ENCODE results near the gene SH3BP2.

SH3BP2 gene

DNA sequence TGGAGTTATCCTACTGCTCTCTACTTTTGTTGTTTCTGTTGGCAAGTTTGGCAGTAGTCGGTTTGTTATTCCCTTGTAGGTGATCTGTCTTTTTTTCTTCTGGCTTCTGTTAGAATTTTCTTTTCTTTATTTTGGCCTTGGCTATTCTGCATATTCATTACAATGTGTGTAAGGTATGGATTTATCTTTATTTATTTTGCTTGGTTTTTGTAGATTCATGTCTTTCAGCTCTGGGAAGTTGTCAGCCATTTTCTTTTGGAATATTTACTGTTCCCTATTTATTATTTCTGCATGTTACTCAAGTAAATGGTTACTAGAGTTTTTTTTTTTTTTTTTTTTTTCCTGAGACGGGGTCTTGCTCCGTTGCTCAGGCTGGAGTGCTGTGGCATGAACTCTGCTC lies 63.4 kb downstream of the SH3BP2 start:
- no peak for DNase-seq (ENCODE audit: low spot score)

DNA sequence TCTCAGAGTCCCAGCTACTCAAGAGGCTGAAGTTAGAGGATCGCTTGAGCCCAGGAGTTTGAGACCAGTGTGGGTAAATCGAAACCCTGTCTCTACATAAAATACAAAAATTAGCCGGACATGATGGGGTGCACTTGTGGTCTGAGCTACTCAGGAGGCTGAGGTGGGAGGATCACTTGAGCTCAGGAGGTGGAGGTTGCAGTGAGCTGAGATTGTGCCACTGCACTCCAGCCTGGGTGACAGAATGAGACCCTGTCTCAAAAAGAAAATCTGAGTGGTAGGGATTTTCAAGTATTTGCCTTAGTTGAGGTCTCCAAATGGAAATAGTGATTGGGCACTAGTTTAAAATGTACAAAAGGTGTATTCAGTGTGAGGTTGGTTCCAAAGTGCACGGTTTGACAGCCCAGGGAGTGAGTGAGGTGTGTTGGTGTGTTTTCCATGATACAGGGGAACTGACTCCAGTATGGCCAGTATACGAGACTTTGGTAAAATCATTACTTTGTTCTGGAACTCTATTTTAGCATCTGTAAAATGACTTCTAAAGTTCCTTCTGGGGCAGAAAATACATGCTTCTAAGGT lies 64.6 kb downstream of the SH3BP2 start:
- DNase-seq (ENCODE audit: low spot score): no peak

DNA sequence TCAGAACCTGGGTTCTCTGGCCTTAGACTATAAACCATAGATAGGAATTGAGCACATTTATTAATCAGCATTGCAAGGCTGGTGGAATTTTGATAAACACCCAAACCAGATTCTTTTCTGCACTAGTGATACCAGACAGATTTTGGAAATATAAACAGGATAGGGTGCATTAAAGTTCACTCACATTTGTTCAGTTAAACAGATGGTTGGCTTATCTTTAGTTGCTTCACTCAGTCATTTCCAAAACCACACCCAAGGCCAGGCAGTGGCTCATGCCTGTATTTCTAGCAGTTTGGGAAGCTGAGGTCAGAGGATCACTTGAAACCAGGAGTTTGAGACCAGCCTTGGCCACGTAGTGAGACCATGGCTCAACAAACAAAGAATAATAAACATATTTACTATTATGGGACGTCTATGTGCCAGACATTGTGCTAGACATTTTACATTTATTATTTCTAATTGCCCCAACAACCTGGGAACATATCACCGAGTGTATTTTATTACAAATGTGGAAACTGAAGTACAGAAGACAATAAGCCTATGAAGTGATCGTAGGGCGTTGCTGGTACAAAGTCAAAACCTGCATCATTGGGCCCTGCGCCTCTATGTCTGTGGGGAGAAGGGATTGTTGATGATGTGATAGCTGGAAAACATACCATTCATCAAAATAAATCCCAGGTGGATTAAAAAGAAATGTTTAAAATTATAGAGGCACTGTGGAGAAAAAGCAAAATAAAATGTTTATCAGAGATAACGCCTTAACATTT lies 65.7 kb downstream of the SH3BP2 start:
- no peak for DNase-seq (ENCODE audit: low spot score)

DNA sequence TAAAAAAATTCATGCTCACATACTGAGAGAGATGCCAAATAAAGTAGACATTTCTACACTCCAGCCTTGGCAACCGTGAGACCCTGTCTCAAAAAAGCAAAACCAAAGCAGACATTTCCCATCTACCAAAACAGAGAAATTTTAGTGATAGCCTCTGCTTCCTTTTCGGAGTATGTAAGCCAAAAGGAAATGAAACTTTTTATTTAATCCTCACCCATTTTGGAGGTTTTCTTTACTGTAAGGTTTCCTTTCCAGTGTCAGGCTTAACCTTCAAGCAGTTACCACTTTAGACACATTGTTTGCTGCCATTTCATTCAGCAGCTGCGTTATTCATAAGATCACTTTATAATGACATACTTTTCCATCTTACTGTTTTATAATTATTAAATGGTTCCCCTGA lies 66.6 kb downstream of the SH3BP2 start:
- DNase-seq (ENCODE audit: low spot score): no peak

DNA sequence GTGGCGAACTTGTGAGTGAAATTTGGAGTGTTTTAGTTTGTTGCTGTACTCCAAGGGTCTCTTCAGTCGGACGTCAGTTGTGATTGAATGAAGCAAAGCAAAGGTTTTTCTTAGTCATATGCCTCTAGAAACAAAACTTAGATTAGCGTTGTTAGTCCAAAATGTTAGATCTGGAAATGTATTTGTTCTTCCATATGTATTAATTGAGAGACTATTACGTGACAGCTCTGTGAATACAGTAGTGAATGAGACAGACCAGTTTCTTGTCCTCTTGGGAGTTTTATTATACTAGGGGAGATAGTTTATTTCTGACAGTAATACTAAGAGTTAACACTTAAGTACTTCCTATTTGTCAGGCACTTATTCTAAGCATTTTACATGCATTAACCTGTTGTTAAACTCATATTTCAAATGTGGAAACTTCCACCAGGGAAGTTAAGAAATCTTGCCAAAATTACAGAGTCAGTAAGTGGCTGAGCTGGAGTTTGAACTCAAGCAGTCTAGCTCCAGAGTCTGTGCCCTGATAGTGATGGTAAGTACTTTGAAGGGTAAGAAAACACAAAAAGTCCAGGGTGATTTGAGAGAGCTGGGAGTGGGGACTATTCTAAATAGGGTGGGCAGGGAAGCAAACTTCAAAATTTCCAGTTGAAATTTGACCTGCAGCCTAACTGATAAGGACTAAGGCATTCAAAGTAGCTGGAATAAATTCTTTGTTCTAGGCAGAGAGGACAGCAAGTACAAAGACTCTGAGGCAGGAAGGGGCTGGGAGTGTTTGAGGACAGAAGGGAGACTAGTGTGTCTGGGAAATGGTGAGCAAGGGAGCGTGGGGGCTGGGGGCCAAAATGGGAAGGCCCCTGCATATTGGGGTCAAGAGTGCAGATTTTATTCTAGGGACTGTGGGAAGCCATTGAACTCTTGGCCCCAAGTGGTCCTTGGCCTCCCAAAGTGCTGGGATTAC lies 67.8 kb downstream of the SH3BP2 start:
- no peak for DNase-seq (ENCODE audit: low spot score)

DNA sequence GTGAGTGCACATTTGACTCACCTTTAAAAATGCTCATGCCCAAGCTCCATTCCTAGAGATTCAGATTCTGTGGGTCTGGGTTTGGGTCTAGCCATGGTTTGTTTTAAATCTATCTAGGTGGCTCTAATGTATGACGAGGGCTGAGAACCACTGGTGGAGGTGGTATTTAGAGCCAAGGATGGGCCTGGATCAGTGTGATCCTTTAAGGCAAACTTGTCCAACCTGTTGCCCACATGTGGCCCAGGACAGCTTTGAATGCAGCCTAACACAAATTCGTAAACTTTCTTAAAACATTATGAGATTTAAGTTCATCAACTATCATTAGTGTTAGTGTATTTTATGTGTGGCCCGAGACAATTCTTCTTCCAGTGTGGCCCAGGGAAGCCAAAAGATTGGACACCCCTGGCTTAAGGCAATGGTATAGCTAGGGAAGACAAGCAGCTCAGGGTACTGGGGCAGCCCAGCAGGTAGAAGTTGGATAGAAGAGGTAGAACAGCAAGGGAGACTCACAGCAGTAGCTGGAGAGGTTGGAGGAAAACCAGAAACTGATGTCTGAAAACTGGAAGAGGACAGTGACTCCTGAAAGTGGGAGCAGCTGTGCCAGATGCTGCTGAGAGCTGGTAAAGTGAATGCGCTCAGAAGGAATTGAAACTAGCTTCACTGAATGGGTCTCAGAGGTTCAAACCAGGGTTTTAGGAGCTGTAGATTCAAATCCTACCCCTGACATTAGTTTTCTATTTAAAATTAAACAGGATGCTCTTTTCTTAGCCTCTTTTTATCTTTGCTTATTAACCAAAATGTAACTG lies 68.9 kb downstream of the SH3BP2 start:
- DNase-seq (ENCODE audit: low spot score): no peak

DNA sequence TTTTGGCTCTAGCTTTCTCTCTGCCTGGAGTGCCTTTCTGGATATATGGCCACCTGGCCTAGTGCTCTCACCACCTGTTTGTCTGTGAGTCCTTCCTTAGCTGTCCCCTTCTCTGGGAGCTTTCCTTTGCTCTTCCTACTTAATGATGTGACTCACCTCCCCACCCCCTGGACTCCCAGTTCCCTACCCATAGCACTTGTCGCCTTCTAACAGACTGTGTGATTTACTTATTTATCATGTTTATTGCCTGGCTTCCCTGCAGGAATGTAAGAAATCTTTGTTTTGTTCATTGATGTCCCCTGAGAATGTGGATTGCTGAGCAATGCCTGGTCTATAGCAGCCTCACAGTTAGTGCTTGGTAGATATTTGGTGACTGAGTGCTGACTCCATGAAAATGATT lies 69.6 kb downstream of the SH3BP2 start:
- DNase-seq (ENCODE audit: low spot score): no peak

DNA sequence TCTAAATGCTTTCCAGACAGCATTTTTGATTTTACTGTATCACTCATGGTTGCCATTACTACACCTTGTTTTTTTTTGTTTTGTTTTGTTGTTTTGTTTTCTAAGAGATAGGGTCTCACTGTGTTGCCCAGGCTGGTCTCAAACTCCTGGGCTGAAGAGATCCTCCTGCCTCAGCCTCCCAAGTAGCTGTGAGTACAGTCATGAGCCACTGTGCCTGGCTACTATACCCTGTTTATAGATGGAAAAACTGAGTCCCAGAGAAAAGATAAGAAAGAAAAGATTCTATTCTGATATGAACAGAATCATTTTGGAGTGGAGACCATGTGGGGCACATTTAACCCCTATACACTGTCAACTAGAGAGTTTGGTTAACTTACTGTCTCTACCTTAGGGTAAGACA lies 70.8 kb downstream of the SH3BP2 start:
- no peak for DNase-seq (ENCODE audit: low spot score)

DNA sequence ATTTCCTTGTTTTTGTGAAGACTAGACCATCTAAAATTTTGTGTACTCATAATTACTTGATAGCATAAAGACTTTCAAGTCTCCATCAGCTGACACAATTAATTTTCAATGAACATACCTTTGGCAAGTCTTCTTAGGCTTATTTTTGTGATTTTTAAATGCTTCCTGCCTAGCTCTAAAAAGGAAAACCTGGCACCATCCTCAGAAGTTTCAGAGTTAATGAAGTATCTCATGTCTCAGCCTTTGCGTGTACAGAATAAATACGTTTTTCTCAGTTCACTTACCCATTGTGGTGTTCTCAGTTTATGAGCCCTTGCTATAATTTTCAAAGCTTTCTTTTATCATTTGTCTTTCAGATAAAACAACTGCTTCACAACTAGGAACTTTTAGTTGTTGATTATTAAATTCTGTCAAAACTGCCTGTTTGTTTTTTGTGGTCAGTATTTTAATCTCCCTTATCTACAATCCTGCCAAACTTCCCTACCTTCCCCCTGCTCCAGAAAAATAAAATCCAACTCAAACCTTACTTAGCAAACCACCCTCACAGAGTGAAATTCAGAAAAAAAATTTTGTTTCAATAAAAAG lies 72.4 kb downstream of the SH3BP2 start:
- no peak for DNase-seq (ENCODE audit: low spot score)

DNA sequence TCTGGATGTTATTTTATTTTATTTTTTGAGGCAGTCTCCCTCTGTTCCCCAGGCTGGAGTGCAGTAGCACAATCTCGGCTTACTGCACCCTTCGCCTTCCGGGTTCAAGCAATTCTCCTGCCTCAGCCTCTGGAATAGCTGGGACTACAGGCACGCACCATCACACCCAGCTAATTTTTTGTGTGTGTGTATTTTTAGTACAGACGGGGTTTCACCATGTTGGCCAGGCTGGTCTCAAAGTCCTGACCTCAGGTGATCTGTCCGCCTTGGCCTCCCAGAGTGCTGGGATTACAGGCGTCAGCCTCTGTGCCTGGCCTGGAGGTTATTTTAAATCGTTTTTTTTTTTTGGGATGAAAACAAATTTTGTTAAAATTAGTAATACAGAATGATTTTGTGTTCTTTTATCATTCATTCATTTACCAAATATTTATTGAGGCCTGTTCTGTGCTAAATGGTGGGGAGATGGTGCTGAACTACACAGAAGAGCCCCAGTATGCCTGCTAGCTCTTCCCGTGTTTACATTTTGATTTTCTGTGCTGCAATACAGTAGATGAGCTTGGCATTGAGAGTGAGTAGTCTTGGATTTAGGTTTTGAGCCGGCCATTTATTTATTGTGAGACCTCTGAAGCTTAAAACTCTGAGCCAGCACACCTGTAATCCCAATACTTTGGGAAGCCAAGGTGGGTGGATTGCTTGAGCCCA lies 73.4 kb downstream of the SH3BP2 start:
- no peak for DNase-seq (ENCODE audit: low spot score)

DNA sequence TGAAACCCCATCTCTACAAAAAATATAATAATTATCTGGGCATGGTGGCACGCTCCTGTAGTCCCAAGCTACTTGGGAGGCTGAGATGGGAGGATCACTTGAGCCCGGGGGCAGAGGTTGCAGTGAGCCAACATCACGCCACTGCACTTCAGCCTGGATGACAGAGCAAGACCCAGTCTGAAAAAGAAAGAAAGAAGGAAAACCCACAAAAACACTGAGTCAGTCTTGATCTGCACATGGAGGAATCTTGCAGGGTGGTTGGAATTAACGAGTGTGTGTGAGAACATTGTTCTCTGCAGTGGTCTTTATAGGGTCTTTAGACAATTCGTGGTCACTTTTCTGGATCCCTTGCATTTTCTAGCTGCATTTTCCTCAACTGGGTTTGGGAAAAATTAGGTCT lies 74.0 kb downstream of the SH3BP2 start:
- DNase-seq (ENCODE audit: low spot score): no peak

DNA sequence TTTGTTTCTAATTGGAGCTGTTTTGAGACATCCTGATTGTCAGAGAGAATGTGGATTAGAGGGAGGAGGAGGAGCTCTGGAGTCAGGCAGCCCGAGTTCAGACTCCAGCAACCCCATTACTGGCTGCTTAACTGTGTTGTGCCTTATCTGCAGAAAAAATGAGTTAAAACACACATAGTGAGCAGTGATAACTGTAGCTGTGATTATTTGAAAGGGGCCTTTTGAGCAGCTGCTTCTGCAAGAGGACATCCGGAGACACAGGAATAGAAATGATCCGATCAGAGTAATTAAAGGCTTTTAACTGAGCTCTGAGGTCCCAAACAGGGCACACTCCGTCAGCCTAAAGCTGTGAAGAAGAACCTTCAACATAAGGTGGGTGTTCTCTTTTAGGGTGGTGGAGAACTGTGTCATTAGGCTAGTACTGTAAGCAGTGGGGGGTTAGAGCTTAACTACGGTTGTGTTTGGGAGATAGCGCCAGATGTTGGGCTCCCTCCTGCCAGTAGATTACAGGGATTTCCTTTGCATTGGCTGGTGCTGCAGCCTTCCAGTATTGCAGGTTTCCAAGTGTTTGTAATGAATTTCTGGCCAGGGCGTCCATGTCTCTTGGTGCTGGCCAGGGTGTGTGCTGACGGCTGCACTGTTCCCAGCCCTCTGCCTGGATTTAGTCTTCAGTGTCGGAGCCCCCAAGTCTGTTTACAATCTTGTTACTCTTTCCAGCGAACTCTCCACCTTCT lies 75.0 kb downstream of the SH3BP2 start:
- DNase-seq (ENCODE audit: low spot score): no peak

DNA sequence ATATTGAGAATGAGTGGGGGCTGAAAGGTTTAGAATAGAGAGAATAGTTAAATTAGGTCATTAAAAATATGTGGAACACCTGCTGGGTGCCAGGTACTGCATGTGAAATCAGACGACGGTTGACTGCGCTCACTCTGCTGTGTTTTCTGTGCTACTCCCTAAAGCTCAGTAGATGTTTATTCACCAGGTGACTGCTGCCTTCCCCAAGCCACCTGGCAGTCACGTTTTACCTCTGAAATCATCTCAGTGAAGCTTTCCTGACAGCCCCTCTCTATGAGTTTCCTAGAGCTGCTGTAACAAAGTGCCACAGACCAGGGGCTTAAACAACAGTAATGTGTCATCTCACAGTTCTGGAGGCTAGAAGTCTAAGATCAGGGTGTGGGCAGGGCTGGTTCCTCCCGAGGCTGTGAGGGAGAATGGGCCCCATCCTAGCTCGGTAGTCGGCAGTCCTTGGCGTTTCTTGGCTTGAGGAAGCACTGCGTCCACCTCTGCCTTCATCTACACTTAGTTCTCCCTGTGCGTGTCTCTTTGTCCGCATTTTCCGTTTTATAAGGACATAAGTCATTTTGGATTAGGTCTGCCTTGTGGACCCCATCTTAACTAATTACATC lies 76.1 kb downstream of the SH3BP2 start:
- no peak for DNase-seq (ENCODE audit: low spot score)

DNA sequence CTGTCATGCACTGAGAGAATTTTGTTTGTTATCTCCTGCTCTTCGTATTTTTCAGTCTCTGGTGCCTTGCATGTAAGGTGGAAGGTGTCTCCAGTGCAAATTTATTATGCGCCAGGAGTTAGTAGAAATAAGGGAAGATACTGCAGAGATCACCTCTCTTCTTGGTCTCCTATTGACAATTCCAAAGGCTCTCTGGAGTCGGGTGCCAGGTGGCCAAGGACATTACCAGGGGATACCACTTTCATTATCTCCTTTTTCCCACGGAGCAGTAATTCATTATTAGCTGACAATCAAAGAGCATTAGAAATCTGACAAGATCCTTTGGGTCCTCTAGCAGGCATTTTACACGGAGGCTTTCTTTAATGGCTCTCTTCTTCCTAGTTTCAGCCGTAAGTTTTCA lies 76.8 kb downstream of the SH3BP2 start:
- no peak for DNase-seq (ENCODE audit: low spot score)

DNA sequence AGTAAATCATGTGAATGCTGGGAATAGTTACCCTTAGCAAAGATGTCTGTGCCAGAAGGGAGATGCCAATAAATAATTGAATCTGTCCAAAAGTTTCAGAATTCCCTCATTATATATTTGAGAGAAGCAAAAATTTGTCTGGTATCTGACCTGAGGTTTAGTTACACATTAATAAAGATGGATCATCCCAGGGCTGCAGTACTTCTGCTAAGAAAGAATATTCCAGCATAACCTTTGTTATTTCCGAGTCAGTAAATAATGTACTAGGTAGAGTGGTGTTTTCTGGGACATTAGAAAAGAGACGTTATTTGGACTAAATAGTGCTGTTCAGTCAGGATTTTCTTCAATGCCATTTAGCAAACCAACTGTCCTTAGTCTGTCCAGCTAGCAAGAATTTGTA lies 77.2 kb downstream of the SH3BP2 start:
- no peak for DNase-seq (ENCODE audit: low spot score)

DNA sequence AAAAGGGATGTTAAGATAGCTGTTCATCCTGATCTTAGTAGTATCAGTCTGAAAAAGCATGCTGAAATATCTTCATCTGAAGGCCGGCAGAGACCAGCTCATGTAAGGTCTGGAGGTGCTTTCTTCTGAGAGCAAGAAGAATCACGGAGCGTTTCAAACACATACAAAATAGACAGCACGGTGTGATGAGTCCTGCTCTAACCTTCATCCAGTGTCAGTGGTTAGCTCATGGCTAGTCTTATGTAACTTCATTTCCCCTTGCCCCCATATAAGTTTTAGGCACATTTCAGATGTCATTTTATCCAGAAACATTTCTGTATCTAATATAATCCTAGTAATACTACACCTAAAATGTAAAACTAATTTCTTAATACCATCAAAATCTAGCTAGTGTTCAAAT lies 78.6 kb downstream of the SH3BP2 start:
- no peak for DNase-seq (ENCODE audit: low spot score)

DNA sequence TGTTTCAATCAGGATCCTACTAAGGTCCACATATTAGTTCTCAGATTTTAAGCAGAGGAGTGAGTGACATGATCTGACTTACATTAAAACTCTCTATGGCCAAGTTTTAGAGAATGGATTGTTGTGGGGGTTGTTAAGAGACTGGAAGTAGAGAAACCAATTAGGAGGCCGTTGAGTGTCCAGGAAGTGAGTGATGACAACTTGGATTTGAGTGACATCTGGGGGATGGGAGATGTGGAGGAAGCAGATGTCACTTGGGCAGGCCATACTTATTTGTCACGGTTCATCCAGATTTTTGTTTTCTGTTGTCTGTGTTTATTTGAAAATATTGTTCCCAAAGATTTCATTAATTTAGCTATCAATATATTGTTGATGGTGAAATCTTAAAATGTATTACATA lies 79.0 kb downstream of the SH3BP2 start:
- DNase-seq (ENCODE audit: low spot score): no peak

DNA sequence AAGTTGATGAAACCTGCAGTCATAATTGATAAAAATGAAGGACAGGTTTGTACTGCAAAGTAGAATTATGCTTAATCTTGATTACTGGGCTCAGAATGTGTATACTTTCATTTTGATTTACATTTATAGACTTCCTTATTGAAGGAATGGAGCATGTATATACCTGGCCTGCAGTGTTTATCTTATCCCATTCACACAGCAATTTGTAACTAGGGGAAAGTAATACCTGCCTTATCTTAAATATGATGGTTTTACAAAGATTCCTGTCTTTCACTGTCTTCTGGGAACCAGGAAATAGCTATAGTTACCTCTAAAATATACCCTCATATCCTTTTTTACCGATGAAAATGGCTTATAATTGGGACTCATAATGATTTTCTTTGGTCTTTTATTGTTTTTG lies 80.4 kb downstream of the SH3BP2 start:
- DNase-seq (ENCODE audit: low spot score): no peak

DNA sequence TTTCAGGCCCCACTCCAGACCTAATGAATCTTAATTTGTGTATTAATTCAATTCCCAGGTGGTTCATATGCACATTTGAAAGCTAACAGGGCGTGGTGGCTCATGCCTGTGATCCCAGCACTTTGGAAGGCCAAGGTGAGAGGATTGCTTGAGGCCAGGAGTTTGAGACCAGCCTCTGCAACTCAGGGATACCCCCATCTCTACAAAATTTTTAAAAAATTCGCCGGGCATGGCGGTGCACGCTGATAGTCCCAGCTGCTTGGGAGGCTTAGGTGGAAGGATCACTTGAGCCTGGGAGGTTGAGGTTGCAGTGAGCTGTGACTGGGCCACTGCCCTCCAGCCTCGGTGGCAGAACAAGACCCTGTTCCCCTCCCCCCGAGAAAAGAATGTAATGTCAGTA lies 82.0 kb downstream of the SH3BP2 start:
- DNase-seq (ENCODE audit: low spot score): no peak

DNA sequence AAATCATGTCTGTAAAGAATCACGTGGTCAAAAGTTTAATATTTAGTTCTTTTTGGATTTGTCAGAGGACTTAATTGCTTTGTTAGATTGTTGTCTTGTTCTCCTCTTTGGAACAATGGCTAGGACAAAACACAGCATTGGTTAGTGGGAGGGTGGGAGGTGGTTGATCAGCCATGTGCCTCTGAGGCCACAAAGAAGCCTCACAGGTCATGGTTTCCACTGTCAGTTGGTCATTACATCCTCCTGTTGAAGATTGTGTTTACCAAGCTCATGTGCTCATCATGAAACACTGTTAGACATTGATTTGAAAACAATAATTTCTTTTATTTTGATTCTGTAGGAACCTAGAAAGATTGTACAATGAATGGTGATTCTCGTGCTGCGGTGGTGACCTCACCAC lies 82.7 kb downstream of the SH3BP2 start:
- DNase-seq (ENCODE audit: low spot score): no peak
